Left ventricle myocardium inferior (tissue), 1 donor: ENCODE data around the gene ARRDC3. TPM values are rescaled to one million over a fixed set of nuclear protein-coding genes. Genes with fewer than 3 reads are reported as not detected.
"Not testable (repeated sequence)": the region's sequence is repeated elsewhere in the genome, so short reads cannot be mapped to it uniquely, and the experiment has no call there.

Experiments
- DNase-seq: peaks from one replicate; pipeline ENCODE4 v3.0.0-alpha.2; 2020
- H3K27ac ChIP-seq: fragments of 200-600 bp; replicated peaks from 2 replicates; pipeline ENCODE4 v1.8.0; 2021
- H3K27me3 ChIP-seq: fragments of 200-600 bp; 2 replicates; pipeline ENCODE4 v1.8.0; 2021; ENCODE audit warnings: low read depth
- H3K36me3 ChIP-seq: fragments of 200-600 bp; 2 replicates; pipeline ENCODE4 v1.8.0; 2021
- H3K4me1 ChIP-seq: fragments of 200-600 bp; 2 replicates; pipeline ENCODE4 v1.8.0; 2021
- H3K4me3 ChIP-seq: fragments of 200-600 bp; 2 replicates; pipeline ENCODE4 v1.8.0; 2021; ENCODE audit warnings: mild to moderate bottlenecking, moderate library complexity
- H3K9me3 ChIP-seq: fragments of 200-600 bp; replicated peaks from 2 replicates; pipeline ENCODE4 v1.8.0; 2021
- intact Hi-C: fragments of 100-400 bp; cut with micrococcal nuclease; formaldehyde crosslinking; loops from one replicate; pipeline ENCODE4 v1.11.0; 2022
- total RNA-seq: library from RNA; stranded (reverse); fragmentation: NEBNext Ultra II Directional; extraction: Animal tissue kit (Norgen Biotek cat#: 25700); gene quantifications from one replicate; pipeline ENCODE4 v1.2.1, GENCODE V29; 2021
- TF ChIP-seq, protein P1 (sequence below): fragments of 200-600 bp; IDR thresholded peaks from 2 replicates; pipeline ENCODE4 v1.8.0; 2021; ENCODE audit warnings: antibody characterized with exemption, mild to moderate bottlenecking, borderline replicate concordance
- donor health status: DM: no; HTN: yes; CAD: no; lungs with severe emphysema.

The ARRDC3 gene
- total RNA-seq, 1 donor from 2014 or later: 14.4 TPM

- no peaks in the 10 kb centered on the region for H3K27me3 ChIP-seq
- no peaks in the 10 kb centered on the region for H3K4me1 ChIP-seq
- H3K27ac ChIP-seq: no peak overlapping the region
- H3K36me3 ChIP-seq: no peaks in the 10 kb centered on the region
- H3K4me3 ChIP-seq: no peak overlapping the region
- intact Hi-C loops: no loop called here
- no peak for DNase-seq
- TF ChIP-seq, protein P1, sequence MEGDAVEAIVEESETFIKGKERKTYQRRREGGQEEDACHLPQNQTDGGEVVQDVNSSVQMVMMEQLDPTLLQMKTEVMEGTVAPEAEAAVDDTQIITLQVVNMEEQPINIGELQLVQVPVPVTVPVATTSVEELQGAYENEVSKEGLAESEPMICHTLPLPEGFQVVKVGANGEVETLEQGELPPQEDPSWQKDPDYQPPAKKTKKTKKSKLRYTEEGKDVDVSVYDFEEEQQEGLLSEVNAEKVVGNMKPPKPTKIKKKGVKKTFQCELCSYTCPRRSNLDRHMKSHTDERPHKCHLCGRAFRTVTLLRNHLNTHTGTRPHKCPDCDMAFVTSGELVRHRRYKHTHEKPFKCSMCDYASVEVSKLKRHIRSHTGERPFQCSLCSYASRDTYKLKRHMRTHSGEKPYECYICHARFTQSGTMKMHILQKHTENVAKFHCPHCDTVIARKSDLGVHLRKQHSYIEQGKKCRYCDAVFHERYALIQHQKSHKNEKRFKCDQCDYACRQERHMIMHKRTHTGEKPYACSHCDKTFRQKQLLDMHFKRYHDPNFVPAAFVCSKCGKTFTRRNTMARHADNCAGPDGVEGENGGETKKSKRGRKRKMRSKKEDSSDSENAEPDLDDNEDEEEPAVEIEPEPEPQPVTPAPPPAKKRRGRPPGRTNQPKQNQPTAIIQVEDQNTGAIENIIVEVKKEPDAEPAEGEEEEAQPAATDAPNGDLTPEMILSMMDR: no peak
- H3K9me3 ChIP-seq: no peaks in the 10 kb centered on the region
These were observed 25.3 kb downstream of the ARRDC3 start for GRCh38 chr5:91357806-91358205.

- no peaks in the 10 kb centered on the region for H3K27me3 ChIP-seq
- DNase-seq: no peak
- H3K4me1 ChIP-seq: no peaks in the 10 kb centered on the region
- H3K27ac ChIP-seq: no peak overlapping the region
- TF ChIP-seq, protein P1: no peak
- H3K36me3 ChIP-seq: no peaks in the 10 kb centered on the region
- no peak overlapping the region for H3K4me3 ChIP-seq
- H3K9me3 ChIP-seq: no peaks in the 10 kb centered on the region
- intact Hi-C loops: no loop called here
These were observed 26.0 kb downstream of the ARRDC3 start for GRCh38 chr5:91357012-91357634.

DNA sequence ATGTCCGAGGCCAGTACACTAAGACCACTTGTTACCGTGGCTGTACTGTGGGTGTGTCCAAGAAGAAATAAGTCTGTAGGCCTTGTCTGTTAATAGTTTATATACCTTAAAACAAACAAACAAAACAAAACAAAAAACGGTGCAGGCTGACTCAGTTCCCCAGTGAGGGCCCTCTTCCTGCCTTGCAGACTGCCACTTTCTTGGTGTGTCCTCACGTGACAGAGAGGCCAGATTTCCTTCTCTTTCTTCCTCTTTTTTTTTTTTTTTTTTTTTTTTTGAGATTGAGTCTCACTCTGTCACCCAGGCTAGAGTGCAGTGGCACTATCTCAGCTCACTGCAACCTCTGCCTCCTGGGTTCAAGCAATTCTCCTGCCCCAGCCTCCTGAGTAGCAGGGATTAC lies 28.2 kb downstream of the ARRDC3 start:
- H3K36me3 ChIP-seq, H3K27ac ChIP-seq, H3K27me3 ChIP-seq, intact Hi-C loops, H3K4me1 ChIP-seq, H3K9me3 ChIP-seq, H3K4me3 ChIP-seq, DNase-seq: not testable (repeated sequence)

DNA sequence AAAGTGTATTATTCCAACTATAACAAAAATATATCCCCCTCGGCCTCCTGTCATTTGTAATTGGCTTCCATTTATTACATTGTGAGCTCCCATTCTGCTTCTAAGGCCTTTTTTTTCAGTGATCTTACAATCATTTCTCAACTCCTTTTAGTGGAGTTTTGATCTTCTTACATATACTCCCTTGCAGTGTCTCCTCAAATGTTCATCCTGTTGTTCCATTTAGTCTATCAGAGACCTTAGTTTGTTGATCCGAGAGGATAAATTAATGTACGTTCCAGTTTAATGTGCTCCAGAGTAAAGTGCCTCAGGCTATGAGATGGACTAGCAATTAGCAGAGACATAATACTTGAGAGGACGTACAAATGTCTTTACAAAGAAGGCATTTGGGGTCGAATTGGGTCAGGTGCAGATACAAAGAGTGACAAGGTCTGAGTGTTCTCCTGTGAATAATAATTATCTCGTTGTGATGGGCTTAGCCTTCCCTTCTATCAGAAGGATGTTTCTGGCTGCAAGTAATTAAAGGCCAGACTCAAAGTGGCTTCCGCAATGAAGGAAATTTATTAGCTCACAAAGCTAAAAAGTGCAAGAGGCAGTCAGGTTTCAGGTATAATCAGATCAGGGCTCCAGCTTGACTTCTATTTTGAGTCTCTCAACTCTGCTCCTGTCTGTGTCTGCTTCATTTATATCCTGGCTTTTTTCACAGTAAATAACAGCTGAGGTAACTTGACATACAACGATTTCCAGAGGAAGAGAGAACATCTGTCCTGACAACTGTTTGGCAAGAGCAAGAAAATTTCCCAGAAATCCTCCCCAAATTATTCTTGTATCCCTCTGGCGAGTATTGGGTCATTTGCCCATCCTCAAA lies 30.1 kb downstream of the ARRDC3 start:
- TF ChIP-seq, protein P1: no peak
- H3K9me3 ChIP-seq: no peaks in the 10 kb centered on the region
- no peak overlapping the region for H3K27ac ChIP-seq
- H3K27me3 ChIP-seq: no peaks in the 10 kb centered on the region
- H3K4me1 ChIP-seq: no peaks in the 10 kb centered on the region
- H3K36me3 ChIP-seq: no peaks in the 10 kb centered on the region
- DNase-seq: no peak
- intact Hi-C loops: no loop called here
- no peak overlapping the region for H3K4me3 ChIP-seq

- intact Hi-C loops: no loop called here
- Histone ChIP-seq H3K27me3 (no peaks in the 10 kb centered on the region), H3K27ac (no peak overlapping the region), H3K9me3 (no peaks in the 10 kb centered on the region), H3K36me3 (no peaks in the 10 kb centered on the region), H3K4me3 (no peak overlapping the region), H3K4me1 (no peaks in the 10 kb centered on the region)
- TF ChIP-seq, protein P1: no peak
- DNase-seq: no peak
These were observed 37.7 kb downstream of the ARRDC3 start for GRCh38 chr5:91345461-91345860.

GRCh38 chr5:91344661-91345200 lies 38.4 kb downstream of the ARRDC3 start:
- H3K27ac ChIP-seq, H3K4me3 ChIP-seq, DNase-seq, H3K9me3 ChIP-seq, H3K36me3 ChIP-seq, H3K27me3 ChIP-seq, intact Hi-C loops, H3K4me1 ChIP-seq: not testable (repeated sequence)
